GM18951 (cell line): ENCODE data around the gene CDNF.

Experiments
- POLR2A ChIP-seq: IDR thresholded peaks from 4 replicates; pipeline ENCODE4 v1.6.1; 2011; ENCODE audit warnings: mild to moderate bottlenecking; ENCODE audit not compliant: insufficient read length, insufficient read depth; ENCODE audit errors: extremely low read depth
- in situ Hi-C: fragments of 300-500 bp; cut with MboI; formaldehyde crosslinking; loops from one replicate; pipeline ENCODE4 v1.12.0; 2022; ENCODE audit warnings: low sequenced_read_pairs, mixed read lengths, inconsistent platforms; ENCODE audit not compliant: unreplicated experiment

CDNF gene

DNA sequence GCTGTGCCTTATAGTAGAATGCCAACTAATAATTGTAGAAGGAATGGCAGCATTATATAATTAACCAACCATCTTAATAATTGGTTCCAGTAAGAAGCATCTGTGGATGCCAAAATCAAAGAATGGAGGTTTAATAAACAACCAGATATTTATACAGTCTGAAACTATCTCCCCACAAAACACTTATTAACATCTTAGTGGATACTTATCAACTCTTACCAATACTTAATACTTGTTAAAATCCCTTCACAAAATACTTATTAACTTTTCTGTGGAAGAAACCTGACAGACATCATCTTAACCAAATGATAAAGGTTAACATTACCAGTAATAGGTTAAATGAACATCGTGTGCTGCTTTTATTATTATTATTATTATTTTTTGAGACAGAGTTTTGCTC lies 34.0 kb downstream of the CDNF start:
- in situ Hi-C loops: loop anchor here (25.0 kb wide), 1 partner anchor 292 kb away; no protein-coding TSS in a partner anchor

DNA sequence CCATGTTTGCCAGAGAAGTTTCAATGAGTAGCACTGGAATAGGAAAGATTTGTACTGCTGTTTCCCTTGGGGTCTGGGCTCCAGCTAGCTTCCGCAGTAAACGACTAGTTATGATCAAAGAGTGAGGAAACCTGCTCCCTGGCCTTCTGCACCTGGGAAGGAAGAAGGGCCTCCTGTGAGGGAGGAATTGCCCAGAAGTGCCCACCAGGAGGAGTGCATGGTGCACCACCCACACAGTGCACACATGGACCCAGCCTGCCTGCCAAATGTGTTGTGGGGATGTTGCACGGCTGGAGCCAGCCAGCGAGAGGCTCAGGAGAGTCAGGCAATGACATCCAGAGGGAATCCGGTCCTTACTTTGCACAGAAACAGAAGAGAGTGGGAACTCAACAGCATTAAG lies 36.1 kb downstream of the CDNF start:
- in situ Hi-C loops: loop anchor here (25.0 kb wide), 1 partner anchor 289 kb away; no protein-coding TSS in a partner anchor
- no peak for TF ChIP-seq POLR2A

More for the DNA sequence above, 34.0 kb downstream of the CDNF start:
- TF ChIP-seq POLR2A: no peak

DNA sequence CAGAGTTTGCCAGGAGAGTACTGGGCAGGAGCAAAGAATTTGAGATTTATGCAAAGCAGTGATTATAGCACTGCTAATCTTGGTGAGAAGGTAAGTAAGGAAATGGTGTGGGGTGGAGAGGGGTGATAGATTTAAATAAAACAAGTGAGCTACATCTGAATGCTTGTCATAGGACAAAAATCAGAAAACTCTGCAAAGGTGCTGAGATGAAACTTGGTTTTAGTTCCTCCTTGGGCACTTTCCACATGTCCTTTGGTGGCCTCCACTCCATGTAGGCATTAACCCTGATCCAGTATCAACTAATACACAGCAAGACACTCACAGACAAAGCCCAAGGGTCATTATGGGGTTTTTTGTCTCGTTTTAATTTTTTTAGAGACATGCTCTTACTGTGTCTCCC lies 37.4 kb downstream of the CDNF start:
- no peak for TF ChIP-seq POLR2A
- in situ Hi-C loops: loop anchor here (25.0 kb wide), 1 partner anchor 288 kb away; no protein-coding TSS in a partner anchor

DNA sequence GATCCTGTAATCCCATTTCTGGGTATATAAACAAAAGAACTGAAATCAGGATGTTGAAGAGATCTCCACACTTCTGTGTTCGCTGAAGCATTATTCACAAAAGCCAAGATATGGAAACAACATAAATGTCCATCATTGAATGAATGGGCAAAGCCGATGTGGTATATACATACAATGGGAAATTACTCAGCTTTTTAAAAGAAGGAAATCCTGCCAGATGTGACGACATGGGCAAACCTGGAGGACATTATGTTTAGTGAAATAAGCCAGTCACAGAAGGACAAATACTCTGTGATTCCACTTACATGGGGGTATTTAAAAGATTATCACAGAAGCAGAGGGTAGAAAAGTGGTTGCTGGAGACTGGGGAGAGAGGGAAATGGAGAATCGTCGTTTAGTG lies 39.2 kb downstream of the CDNF start:
- in situ Hi-C loops: no loop called here
- no peak for TF ChIP-seq POLR2A

DNA sequence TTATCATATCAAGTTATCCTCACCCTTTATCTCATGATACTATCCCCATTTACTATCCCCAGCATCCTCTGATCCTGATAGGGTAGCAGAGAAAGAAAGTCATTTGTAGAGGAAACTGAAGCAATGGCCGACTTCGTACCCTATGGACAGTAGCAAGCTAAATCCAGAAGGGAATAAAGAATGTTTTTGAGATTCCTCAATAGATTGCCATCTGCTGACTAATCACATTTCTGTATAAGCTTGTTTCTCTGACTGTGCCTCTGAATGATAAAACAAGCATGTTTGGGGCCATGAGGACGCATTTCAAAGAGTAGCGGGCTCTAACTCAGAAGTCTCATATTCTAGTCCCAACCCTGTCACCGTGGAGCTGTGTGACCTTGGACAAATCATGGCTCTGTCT lies 49.9 kb downstream of the CDNF start:
- in situ Hi-C loops: no loop called here
- TF ChIP-seq POLR2A: no peak

DNA sequence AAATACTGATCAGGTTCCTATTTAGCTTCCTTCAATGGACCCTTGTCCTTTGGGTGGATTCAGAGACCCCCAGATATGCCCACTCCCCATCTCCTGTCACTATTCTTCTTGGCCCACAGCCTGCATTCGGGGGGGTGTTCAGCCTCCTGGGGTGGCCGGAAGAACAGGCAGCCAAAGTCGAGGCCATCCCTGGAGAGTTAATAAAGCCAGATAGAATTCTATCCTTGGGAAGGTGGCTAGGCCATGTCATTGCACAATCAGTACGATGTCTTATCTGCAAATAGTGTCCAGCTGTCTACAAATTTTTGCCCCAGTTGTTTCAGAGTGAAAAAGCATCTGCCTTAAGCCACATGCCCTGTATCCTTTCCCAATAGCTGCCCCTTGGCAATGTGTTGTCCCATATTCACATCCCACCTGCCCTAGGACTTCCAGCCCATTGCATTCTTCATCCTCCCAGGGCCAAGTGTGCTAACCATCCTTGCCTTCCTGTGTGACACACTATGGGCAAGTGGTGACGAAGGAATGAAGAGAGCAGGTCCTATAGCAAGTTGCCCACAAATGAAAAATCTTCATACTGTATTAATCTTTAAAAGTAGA lies 53.3 kb downstream of the CDNF start:
- TF ChIP-seq POLR2A: no peak
- in situ Hi-C loops: no loop called here

DNA sequence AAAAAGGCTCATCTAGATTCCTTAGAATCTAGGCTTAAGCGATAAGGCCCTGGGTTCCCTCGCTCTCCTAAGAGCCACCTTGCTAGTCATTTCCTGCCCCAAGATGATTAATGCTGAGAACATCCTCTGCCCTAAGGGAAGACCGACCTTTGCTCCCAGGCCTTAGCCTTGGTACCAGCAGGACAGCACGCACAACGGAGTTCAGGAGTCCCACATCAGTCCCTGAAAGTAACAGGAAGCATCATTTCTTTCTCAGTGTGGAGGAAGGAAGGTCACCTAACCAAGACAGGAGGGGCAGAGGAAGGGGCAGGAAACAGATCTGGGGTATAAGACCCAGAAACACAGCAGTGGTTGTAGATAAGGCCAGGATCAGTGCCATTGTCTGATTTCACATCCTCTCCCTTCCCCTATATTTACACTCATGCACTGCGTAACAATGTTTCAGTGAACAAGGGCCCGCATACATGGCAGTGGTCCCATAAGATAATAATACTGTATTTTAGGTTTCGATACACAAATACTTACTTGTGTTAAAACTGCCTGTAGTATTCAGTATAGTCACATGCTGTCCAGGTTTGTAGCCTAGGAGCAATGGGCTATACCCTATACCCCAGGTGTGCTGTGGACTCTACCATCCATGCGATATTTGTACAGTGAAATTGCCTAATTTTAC lies 55.0 kb downstream of the CDNF start:
- in situ Hi-C loops: no loop called here
- no peak for TF ChIP-seq POLR2A

DNA sequence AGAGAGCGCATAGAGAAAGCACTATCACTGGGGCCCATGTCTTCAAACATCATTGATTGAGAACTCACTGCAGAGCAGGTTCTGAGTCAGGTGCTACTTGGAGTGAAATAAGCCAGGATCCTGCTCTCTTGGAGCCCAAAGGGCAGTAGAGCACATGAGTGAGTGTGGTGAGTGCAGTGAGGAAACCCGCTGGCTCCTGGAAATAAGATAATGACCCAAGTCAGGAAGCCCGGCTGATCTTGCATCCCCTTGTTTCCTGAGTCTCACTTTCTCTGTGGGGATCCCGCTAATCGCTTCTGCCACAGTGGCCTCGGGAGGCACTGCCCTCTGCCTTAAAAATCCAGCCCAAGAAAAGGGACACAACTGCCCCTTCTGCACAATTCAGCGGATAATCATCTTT lies 56.1 kb downstream of the CDNF start:
- TF ChIP-seq POLR2A: no peak
- in situ Hi-C loops: no loop called here

DNA sequence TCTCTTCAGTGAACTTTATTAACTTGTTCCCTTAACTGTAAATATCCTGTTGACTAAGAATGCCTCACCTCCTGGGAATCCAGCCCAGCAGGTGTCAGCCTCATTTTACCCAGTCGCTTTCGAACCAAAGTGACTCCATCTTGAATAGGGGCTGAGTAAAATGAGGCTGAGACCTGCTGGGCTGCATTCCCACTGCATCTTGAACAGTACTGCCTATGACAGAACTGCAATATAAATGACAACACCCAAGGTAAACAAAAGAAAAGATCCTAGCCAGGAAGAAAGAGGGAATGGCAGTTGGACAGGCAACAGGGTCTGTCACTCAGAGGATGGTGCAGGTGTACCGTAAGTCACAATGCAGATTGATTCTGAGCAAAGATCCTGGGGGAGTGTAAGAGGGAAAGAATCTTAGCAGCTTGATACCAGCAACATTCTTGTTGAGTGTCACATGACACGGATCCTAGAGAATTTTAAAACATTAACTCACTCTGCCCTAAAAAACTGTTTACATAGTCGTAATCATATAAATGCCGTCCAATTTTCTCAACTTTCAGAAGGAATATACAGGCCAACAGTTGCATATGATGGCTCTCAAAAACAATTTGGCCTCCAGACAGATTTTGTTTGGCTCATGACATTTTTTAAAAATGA lies 58.7 kb downstream of the CDNF start:
- in situ Hi-C loops: no loop called here
- no peak for TF ChIP-seq POLR2A

DNA sequence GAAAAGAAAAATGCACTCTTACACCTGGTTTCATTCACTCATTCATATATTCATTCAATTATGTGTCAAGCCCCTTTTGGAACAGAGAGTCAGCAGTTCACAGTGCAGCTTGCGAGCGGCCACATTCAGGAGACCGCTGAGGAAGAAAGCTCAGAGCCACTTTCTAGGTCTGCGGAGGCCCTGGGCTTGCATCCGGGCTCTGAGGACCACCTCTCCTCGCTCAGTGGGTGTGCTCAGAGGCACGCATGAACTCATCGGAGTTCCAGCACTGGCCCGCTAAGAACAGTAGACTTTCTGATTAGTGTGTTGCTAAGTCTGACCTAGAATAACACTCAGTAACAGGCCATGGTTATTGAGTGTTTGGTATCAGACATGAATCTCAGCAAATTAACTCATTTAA lies 61.3 kb downstream of the CDNF start:
- no peak for TF ChIP-seq POLR2A
- in situ Hi-C loops: no loop called here

DNA sequence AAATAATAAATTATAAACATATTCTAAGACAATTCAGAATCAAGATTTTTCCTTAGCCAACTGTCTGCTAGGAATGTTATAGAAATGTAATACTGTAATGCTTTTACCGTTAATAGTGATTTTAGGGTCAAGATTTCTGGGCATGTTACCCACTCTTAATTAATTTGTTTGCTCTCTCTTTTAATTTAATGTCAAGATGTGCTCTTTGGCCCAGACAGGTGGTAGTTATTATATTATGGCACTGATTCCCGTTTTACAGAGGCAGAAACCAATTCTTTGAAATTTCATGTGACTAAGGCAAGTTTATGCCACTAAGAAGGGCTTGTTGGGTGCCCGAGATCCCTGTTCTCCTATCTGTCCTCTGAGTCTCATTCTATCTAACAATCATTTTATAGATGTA lies 62.2 kb downstream of the CDNF start:
- in situ Hi-C loops: no loop called here
- no peak for TF ChIP-seq POLR2A

DNA sequence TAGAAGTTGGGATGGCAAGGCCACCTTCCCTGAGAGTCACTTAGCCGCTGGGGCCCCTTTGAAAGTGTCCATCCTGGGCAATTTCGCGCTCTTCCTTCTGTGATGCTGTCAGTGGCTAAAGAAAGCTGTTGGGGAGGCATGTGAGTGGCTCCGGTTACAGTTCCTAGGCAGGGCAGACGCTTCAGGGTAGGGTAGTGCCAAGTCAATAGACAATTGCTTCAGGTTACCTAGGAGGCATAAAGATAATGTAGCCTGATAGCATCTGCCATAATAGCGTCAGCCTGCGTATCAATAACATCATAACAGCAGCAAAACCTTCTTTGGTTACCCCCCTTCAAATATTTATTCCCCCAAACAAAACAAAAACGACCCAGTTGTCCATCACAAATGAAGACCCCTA lies 63.0 kb downstream of the CDNF start, which contains the start of gene FAM107B:
Gene FAM107B, minus strand, starts transcription at position 101 of the 400 bp plus-strand sequence. CDS start 234 bp downstream, outside the sequence.
- in situ Hi-C loops: no loop called here
- TF ChIP-seq POLR2A: no peak

DNA sequence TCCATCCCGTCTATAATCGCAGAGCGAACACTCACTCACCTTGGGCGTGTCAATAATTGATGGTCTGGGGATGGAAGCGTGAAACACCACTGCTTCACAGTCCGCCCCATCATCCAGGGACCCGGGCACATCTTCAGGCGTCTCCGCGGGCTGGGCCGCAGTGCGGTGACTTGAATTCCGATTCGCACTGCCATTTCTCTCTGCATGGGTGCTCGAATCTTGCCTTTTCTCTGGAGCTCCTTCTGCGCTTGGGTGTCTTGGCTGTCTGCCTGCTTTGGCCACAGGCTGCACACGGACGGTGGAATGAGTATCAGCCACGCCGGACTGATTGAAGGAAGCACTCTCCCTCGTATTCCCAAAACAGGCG lies 63.6 kb downstream of the CDNF start:
- in situ Hi-C loops: no loop called here
- TF ChIP-seq POLR2A: no peak
